ENCODE results near the gene LTB4R2. TPM values are rescaled to one million over a fixed set of nuclear protein-coding genes. Genes with fewer than 3 reads are reported as not detected.

Gene LTB4R2
- total and polyA plus RNA-seq, 2 of the 8 experiments (the other 6 are each of a cell fraction or from before 2014, with no cell fraction given), result 5.3 to 6.7 TPM

DNA sequence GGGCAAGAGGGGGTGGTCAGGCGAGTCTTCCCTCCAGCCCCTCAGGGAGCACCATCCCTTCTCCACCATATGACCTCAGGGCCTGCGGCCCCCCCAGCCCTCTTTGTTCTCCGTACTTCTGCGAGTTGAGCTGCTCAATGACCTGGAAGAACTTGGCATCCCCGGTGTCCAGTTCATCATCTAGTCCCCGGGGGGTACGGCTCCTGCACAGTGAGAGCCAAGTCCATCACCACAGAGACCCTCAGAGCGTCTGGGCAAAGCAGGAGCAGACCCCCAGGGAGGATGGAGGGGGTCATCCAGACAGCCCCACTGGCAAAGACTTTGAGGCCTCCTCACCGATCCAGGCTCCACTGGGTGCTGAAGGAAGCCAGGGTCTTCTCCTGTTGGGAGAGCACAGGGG, 16.0 kb downstream of the LTB4R2 start (continued):
- TF ChIP-seq HDAC2 (IDR thresholded peaks at IDR 0.05; ENCODE audit: borderline replicate concordance in 1 of 2, low read depth in 2 of 2, low read length in 2 of 2) (no peak), FOSL1 (IDR thresholded peaks at IDR 0.05; ENCODE audit: insufficient read depth, low read depth, low read length) (no peak), RBBP5 (IDR thresholded peaks at IDR 0.05; ENCODE audit: borderline replicate concordance, low read depth, low read length) (no peak), YY1 (IDR thresholded peaks at IDR 0.05; ENCODE audit: low read depth, low read length) (no peak), EGR1 (IDR thresholded peaks at IDR 0.05; ENCODE audit: borderline replicate concordance, low read depth, low read length) (no peak)
